OCI-LY7 (cell line): Measurements from ENCODE around the gene KBTBD7.

Experiments used
- EZH2phosphoT487 ChIP-seq: fragments of 200-600 bp; sonication (generic); IDR thresholded peaks from 2 replicates; pipeline ENCODE4 v1.6.1; 2018; ENCODE audit warnings: low read depth, borderline replicate concordance, mild to moderate bottlenecking, mixed run types, antibody characterized with exemption, low read length, moderate library complexity, mixed read lengths
- TF ChIP-seq, protein P1 (sequence below): fragments of 200-600 bp; sonication (generic); conservative IDR thresholded peaks from 2 replicates; pipeline ENCODE4 v1.5.1; 2014; ENCODE audit warnings: mild to moderate bottlenecking, antibody characterized with exemption, low read length, moderate library complexity, mixed read lengths

GRCh38 chr13:41157048-41157717 is 37.2 kb downstream of the KBTBD7 start:
- TF ChIP-seq, protein P1, sequence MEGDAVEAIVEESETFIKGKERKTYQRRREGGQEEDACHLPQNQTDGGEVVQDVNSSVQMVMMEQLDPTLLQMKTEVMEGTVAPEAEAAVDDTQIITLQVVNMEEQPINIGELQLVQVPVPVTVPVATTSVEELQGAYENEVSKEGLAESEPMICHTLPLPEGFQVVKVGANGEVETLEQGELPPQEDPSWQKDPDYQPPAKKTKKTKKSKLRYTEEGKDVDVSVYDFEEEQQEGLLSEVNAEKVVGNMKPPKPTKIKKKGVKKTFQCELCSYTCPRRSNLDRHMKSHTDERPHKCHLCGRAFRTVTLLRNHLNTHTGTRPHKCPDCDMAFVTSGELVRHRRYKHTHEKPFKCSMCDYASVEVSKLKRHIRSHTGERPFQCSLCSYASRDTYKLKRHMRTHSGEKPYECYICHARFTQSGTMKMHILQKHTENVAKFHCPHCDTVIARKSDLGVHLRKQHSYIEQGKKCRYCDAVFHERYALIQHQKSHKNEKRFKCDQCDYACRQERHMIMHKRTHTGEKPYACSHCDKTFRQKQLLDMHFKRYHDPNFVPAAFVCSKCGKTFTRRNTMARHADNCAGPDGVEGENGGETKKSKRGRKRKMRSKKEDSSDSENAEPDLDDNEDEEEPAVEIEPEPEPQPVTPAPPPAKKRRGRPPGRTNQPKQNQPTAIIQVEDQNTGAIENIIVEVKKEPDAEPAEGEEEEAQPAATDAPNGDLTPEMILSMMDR = no peak
- TF ChIP-seq EZH2phosphoT487 = no peak
